NCI-H510A (cell line): Measurements from ENCODE around the gene DUSP9.

Experiments
- DNase-seq: peaks from one replicate; lab custom pipeline; 2025; lab: John Stamatoyannopoulos, UW

Gene DUSP9

GRCh38 chrX:153637121-153638040 is 9.6 kb upstream of the DUSP9 start:
- no peak for DNase-seq

GRCh38 chrX:153638041-153638371 is 9.0 kb upstream of the DUSP9 start:
- no peak for DNase-seq

GRCh38 chrX:153638436-153639176 is 8.4 kb upstream of the DUSP9 start:
- no peak for DNase-seq

- no peak for DNase-seq
These were observed 7.6 kb upstream of the DUSP9 start for GRCh38 chrX:153639177-153640044.

GRCh38 chrX:153640045-153640686 is 6.8 kb upstream of the DUSP9 start:
- no peak for DNase-seq

DNA sequence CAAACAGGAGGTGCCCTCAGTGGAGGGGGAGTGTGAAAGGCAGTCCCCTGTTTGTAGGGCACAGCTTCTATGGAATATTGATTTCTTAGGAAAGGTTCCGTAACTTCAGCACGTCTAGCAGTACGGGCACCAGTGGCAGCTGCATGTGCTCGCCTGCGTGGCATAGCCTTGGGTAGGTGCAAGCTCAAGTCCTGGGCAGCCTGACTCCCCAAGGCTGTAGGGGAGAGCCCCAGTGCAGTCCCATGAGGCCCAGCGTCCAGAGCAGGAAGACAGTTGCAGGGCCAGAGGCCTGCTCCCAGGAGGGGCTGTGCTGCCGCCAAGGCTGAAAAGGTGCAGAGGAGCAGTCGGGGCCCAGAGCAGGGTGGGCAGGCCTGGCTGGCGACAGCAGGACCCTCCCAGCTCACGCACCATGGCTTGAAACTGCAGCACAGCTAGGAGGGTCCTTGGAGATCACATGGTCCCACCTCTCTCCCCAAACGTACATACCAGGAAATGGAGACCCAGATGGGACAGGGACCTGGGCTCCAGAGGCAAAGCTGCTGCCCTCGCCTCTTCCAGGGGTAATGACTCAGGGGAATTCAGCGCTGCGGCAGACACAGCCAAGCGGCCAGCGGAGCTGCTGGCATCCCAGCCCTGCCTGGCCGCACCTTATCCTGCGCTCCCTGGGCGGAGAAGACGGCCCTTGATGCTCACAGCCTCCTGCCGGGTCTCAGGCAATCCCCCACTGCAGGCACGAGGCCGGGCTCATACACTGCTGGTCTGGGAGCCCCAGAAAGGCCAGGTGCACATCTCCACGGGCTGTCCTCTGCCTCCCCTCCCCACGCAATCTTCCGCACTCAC is 6.0 kb upstream of the DUSP9 start:
- no peak for DNase-seq

- DNase-seq: no peak
These were observed 5.4 kb upstream of the DUSP9 start for GRCh38 chrX:153641627-153642026.

DNA sequence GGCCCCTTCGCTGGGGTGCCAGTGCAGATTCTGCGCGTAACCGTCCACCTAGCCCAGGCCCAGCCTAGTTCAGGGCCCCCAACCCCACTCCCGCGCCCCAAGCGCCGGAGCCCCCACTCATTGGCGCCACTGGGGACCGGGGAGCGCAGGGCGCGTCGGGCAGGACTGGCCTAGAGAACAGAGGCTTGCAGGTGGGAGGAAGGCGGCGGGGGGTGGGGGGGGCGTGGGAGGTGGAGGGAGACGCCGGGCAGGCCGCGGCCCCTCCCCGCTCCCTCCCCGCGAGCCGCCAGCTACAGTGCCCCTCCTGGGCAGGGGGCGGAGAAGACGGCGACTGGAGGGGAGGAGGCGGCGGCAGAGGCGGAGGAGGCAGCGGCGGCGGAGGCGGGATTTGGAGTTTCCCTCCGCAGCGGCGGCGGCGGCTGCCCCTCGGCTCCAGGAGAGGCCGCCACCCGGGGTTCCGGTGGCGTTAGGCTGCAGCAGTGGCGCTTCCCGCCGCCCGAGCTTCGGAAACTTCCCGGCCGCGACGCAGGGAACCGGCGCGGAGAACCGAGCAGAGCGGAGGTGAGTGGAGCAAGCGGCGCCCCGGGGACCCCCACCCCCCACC is 4.8 kb upstream of the DUSP9 start:
- DNase-seq: no peak

DNA sequence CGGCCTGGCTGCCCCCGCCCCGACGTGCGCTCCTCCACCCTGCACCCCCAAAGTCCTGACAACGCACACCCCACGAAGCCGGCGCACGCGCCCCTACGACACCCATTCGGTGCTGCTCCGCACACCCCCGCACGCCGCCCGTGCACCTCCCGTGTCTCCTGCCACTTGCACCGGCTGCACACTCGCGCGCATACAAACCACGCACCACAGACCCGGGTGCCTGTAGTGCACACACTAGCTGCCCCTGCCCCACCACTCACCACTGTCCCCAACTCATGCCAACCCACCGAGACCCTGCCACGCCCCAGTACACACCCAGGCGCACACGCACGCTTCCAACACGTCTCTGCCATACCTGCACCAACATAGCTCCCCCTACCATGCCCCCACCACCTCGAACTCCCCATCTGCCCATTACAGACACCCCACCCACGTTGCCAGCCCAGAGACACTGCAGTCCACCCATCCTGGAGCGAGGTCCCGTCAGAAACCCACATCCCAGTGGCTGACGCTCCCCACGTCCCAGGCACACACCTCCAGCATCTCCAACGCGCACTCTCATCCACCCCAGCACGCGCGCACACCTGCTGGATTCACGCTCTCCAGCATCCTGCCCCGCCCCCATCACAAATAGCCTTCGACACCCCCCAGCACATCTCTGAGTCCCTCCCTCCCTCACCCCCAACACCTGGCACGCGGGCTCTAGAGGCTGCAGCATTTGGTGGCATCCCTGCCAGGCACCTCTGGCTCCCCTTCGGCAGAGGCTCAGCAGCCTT is 4.2 kb upstream of the DUSP9 start:
- DNase-seq: no peak

DNA sequence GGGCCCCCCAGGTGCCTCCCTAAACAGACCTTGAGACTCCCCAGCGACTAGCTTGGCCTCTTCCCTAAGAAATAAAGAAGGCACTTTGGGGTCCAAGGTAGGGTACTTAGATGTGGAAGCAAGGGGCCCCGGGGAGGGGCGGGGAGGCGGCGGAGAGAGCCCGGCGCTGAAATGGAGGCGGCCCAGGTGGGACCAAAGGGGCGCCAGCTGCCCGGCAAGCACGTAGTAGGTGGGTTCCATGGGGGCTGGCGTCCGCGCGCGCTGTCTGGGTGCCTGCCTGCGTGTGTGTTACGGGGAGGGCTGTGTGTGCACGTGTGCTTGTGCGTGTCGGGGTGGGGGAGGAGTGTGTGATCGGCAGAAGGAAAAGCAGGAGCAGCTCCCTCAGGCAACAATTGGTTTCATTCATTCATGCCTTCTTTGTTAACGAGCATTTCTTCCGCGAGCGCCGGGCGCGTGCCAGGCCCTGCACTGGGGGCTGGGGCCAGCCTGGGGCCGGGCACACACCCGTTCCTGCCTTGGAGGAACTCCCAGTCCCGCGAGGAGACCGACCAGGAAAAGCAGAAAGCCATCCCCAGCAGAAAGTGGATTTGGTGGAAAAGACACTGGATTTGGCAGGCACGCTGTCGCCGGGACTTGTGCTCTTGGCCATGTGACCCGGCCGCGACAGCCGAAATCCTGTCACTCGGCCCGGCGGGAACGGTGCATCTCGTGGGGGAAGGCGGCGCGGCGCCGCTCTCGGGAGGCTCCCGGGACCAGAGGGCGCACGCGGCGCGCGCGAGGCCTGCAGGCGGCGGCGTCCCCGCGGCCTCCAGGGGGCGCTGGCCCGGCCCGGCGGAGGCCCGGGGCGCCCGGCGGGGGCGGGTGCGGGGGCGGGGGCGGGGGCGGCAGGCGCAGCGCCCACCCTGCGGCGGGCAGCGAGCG is 3.3 kb upstream of the DUSP9 start:
- no peak for DNase-seq

- DNase-seq: no peak
These were observed 2.5 kb upstream of the DUSP9 start for GRCh38 chrX:153644356-153645125.

DNA sequence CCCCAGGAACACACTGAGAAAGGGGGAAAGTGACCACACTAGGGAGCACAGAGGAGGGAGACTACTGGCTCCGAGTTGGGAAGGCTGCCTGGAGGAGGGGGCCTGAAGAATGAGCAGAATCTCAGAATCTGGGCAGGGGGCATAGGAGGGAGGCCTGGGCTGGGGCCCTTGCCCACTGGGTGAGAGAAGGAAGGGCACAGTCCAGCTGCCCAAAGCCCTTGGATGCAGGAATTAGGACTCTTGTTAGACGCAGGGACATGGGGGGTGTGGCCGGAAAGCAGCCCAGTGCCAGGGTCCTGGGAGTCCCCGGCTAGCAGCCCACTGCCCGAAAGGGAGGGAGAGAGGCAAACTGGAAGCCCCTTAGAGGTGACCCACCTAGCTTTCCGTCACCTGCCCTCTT is 1.9 kb upstream of the DUSP9 start:
- no peak for DNase-seq

DNA sequence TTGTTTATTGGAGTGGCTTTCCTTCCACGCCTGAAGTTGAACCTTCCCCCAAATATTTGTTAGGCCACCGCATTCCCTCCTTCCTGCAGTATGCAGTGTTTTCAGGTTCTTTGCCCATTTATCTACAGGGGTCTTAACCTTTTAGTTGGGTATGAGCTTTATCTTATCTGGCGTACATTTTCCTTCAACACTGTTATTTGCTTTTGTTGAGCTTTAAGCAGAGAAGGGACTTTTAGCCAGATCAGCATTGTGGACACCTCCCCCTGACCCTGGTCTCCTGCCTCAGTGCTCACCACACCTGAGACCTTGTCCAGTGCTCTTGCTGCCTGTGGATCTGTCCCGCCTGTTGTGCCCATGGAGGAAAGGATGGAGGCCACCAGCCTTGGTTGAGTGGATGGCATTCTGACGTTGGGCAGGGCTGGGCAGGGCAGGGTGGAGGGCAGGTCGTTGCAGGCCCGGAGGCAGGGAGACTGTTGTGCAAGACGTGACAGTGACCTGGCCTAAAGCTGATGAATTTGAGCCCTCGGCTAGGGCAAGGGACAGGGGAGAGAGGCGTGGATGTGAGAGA is 998 bp upstream of the DUSP9 start:
- DNase-seq: no peak

- DNase-seq: no peak
These were observed 706 bp downstream of the DUSP9 start for GRCh38 chrX:153647461-153648357.

- DNase-seq: no peak
These were observed 1.6 kb downstream of the DUSP9 start for GRCh38 chrX:153648358-153649177.
